ENCODE measurements around the gene NUDT22.

Gene NUDT22

DNA sequence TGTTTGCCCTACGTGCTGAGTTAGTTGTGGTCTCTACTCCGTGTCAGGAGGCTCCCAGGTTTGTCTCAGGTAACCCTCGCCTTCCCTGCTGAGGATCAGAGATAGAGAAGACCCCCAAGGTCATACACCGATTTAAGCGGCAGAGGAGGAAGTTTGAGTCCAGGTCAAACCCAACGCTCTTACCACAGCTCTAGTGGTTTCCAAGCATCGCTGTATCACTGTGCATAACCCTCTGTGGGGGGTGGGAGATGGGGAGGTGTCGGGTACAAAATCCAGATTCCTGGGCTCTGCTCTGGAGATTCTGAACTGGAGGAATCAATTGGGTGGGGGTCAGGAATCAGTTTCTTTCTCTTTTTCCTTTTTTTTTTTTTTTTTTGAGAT is 4.9 kb downstream of the NUDT22 start:
- Mint-ChIP-seq H3K4me1 (peaks cover 72% of the 10 kb centered on the region), H3K9me3 (no peaks in the 10 kb centered on the region), H3K4me3 (peak overlapping the region; percentile 91), H3K27me3 (no peaks in the 10 kb centered on the region), H3K36me3 (peaks cover 14% of the 10 kb centered on the region), H3K27ac (peak overlapping the region; percentile 91)
- no peak for ATAC-seq

DNA sequence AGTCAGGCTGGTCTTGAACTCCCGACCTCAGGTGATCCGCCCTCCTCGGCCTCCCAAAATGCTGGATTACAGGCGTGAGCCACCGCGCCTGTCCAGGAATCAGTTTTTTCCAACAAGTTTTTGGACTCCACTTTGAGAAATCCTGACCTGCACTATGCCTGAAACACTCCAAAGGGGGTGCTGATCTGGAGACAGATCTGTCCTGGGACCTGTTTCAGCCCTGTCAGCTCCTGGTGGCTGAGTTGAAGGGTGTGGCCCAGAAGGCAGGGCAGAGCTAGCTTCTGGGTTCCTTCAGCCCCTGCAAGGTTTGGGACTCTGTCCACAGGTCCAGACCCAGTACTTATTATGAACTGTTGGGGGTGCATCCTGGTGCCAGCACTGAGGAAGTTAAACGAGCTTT is 5.5 kb downstream of the NUDT22 start:
- Mint-ChIP-seq H3K9me3 (no peaks in the 10 kb centered on the region), H3K27me3 (no peaks in the 10 kb centered on the region), H3K36me3 (peaks cover 14% of the 10 kb centered on the region), H3K27ac (peak overlapping the region; percentile 91), H3K4me3 (peak overlapping the region; percentile 91), H3K4me1 (peaks cover 73% of the 10 kb centered on the region)
- ATAC-seq = no peak

GRCh38 chr11:64232182-64232966 is 6.3 kb downstream of the NUDT22 start:
- Mint-ChIP-seq H3K4me1 (peaks cover 74% of the 10 kb centered on the region), H3K27me3 (no peaks in the 10 kb centered on the region), H3K9me3 (no peaks in the 10 kb centered on the region), H3K36me3 (peaks cover 19% of the 10 kb centered on the region), H3K27ac (peak overlapping the region; percentile 91), H3K4me3 (peak overlapping the region; percentile 91)
- ATAC-seq = no peak

DNA sequence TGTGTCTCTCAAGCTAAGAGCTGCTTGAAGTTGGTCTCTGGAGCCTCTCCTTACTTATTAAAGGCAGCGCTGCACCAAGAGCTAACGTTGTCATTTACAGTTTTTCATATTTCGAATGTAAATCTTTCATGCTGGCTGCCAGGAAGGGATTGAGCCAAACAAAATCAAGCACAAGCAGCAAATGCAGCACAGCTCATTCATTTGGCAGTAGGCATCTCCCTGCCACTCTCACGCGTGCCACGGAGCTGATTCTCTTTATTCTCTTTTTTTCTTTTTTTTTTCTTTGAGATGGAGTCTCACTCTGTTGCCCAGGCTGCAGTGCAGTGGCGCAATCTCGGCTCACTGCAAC is 6.9 kb downstream of the NUDT22 start:
- peak overlapping the region; percentile 49 for H3K27ac Mint-ChIP-seq
- ATAC-seq = no peak
- H3K4me3 Mint-ChIP-seq = peak overlapping the region; percentile 76
- no peaks in the 10 kb centered on the region for H3K27me3 Mint-ChIP-seq
- H3K9me3 Mint-ChIP-seq = no peaks in the 10 kb centered on the region
- peaks cover 74% of the 10 kb centered on the region for H3K4me1 Mint-ChIP-seq
- peaks cover 21% of the 10 kb centered on the region for H3K36me3 Mint-ChIP-seq

- peak within 1 kb of the TSS; percentile 94 for H3K4me3 Mint-ChIP-seq
Observed at GRCh38 chr11:64233913-64234586, 8.0 kb downstream of the NUDT22 start, which contains the start of gene VEGFB. VEGFB (plus strand) TSS chr11:64234584; CDS start chr11:64234834, 250 bp downstream.

GRCh38 chr11:64234647-64235379 is 8.7 kb downstream of the NUDT22 start:
- no peaks in the 10 kb centered on the region for H3K9me3 Mint-ChIP-seq
- ATAC-seq = peak; percentile 71
- peaks cover 78% of the 10 kb centered on the region for H3K4me1 Mint-ChIP-seq
- peak overlapping the region; percentile 94 for H3K4me3 Mint-ChIP-seq
- H3K36me3 Mint-ChIP-seq = peaks cover 36% of the 10 kb centered on the region
- H3K27ac Mint-ChIP-seq = peak overlapping the region; percentile 99
- no peaks in the 10 kb centered on the region for H3K27me3 Mint-ChIP-seq

More at GRCh38 chr11:64233913-64234586, 8.0 kb downstream of the NUDT22 start, which contains the start of gene VEGFB:
- H3K4me1 Mint-ChIP-seq = peaks cover 78% of the 10 kb centered on the region
- H3K9me3 Mint-ChIP-seq = no peaks in the 10 kb centered on the region
- peak; percentile 74 for ATAC-seq
- peak within 1 kb of the TSS; percentile 99 for H3K27ac Mint-ChIP-seq
- H3K27me3 Mint-ChIP-seq = no peaks in the 10 kb centered on the region
- peaks cover 32% of the 10 kb centered on the region for H3K36me3 Mint-ChIP-seq

DNA sequence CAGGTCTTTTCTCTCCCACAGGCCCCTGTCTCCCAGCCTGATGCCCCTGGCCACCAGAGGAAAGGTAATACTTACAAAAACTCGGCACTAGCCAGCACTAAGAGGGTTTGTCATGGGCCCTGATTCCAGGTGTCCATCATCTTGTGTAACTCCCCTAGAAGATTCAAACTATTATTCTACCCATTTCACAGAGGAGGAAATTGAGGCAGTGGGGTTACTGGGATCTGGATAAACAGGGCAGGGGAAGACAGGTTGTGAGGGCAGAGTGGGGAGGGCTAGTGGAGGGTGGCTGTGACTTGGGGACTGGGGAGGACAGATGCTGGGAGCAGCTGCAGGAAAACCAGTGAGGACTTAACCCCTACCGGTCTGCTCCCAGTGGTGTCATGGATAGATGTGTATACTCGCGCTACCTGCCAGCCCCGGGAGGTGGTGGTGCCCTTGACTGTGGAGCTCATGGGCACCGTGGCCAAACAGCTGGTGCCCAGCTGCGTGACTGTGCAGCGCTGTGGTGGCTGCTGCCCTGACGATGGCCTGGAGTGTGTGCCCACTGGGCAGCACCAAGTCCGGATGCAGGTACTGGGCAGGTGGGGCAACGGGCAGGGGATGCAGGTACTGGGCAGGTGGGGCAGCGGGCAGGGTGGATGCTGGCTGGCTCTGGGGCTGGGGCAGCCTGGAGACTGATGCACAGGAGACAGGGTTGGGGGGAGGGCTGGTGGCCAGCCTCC is 9.5 kb downstream of the NUDT22 start:
- H3K27ac Mint-ChIP-seq = peak overlapping the region; percentile 99
- ATAC-seq = no peak

GRCh38 chr11:64237484-64237951 is 11.4 kb downstream of the NUDT22 start:
- Mint-ChIP-seq H3K4me3 (peak overlapping the region; percentile 66), H3K27me3 (no peaks in the 10 kb centered on the region), H3K4me1 (peaks cover 75% of the 10 kb centered on the region), H3K27ac (peak overlapping the region; percentile 99), H3K9me3 (no peaks in the 10 kb centered on the region), H3K36me3 (peaks cover 42% of the 10 kb centered on the region)
- no peak for ATAC-seq

More for the DNA sequence above, 9.5 kb downstream of the NUDT22 start:
- no peaks in the 10 kb centered on the region for H3K9me3 Mint-ChIP-seq
- H3K36me3 Mint-ChIP-seq = peaks cover 38% of the 10 kb centered on the region
- H3K27me3 Mint-ChIP-seq = no peaks in the 10 kb centered on the region
- peak overlapping the region; percentile 94 for H3K4me3 Mint-ChIP-seq
- peaks cover 81% of the 10 kb centered on the region for H3K4me1 Mint-ChIP-seq

DNA sequence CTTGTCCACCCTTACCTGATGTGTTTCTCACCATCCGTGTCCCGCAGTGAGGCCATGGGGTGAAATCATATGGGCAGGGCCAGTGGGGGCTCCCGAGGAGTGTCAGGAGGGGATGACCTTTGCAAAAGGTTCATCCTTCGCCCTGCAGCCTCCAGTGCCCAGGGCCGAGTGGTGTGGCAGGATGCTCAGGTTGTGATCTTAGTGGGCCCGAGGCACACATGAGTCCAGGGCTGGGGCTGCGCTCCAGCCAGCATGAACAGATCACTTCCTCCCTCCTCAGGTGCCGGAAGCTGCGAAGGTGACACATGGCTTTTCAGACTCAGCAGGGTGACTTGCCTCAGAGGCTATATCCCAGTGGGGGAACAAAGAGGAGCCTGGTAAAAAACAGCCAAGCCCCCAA is 12.0 kb downstream of the NUDT22 start:
- no peaks in the 10 kb centered on the region for H3K27me3 Mint-ChIP-seq
- H3K9me3 Mint-ChIP-seq = no peaks in the 10 kb centered on the region
- H3K27ac Mint-ChIP-seq = peak overlapping the region; percentile 99
- no peak for ATAC-seq
- H3K4me3 Mint-ChIP-seq = peak overlapping the region; percentile 71
- peaks cover 48% of the 10 kb centered on the region for H3K36me3 Mint-ChIP-seq
- peaks cover 75% of the 10 kb centered on the region for H3K4me1 Mint-ChIP-seq

- peaks cover 56% of the 10 kb centered on the region for H3K36me3 Mint-ChIP-seq
- no peaks in the 10 kb centered on the region for H3K27me3 Mint-ChIP-seq
- H3K4me1 Mint-ChIP-seq = peaks cover 75% of the 10 kb centered on the region
- peak overlapping the region; percentile 99 for H3K27ac Mint-ChIP-seq
- no peak overlapping the region for H3K4me3 Mint-ChIP-seq
- no peak for ATAC-seq
- no peaks in the 10 kb centered on the region for H3K9me3 Mint-ChIP-seq
Observed at GRCh38 chr11:64238999-64239398, 12.9 kb downstream of the NUDT22 start.

GRCh38 chr11:64239662-64240434 is 13.8 kb downstream of the NUDT22 start:
- Mint-ChIP-seq H3K4me3 (peak overlapping the region; percentile 86), H3K9me3 (no peaks in the 10 kb centered on the region), H3K27me3 (no peaks in the 10 kb centered on the region), H3K27ac (peak overlapping the region; percentile 99), H3K36me3 (peaks cover 56% of the 10 kb centered on the region), H3K4me1 (peaks cover 74% of the 10 kb centered on the region)
- peak; percentile 39 for ATAC-seq

DNA sequence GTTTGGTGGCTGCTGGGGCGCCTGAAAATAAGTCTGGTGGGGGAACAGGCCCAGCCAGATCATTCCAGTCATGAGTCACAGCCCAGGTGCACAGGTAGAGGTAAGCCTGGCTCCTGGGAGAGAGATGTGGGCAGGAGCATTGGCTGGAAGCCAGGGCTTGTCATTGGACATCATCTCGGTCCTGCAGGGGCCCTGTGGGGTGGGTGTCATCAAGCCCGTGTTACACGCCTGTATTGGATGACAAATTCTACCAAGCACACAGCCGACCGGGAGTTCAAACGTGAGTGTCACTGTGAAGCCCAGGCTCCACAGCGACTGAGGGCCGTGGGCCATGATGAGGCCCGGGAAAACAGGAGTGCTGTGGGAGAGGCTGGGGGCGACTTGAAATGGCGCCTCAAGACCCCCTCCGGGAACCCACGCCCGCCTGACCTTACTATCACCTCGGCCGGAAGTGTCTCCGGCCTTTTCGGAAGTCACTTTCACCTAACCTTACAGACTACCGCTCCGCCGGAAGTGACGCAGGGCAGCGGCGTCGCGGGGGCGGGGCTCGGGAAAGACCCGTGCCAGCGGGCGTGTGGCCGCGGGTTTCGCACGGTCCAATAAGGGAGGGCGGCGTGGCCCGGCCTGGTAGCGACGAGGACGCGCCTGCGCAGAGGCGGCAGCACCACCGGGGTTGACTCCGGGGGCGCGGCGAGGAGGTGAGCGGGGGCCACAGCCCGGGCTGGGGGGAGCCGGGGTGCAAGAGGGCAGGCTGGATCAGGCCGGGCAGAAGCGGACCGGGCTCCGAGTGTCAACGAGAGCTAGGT is 14.6 kb downstream of the NUDT22 start, which contains the start of gene FKBP2:
TSS of gene FKBP2 (plus strand) at position 661 of the 806 bp plus-strand sequence. CDS start 1,293 bp downstream, outside the sequence.
- Mint-ChIP-seq H3K4me1 (peaks cover 73% of the 10 kb centered on the region), H3K27me3 (no peaks in the 10 kb centered on the region), H3K36me3 (peaks cover 48% of the 10 kb centered on the region), H3K27ac (peak within 1 kb of the TSS; percentile 99), H3K9me3 (no peaks in the 10 kb centered on the region), H3K4me3 (peak within 1 kb of the TSS; percentile 86)
- peak; percentile 74 for ATAC-seq

GRCh38 chr11:64241241-64241490 is 15.1 kb downstream of the NUDT22 start:
- H3K27ac Mint-ChIP-seq = peak overlapping the region; percentile 99
- peak overlapping the region; percentile 86 for H3K4me3 Mint-ChIP-seq
- peaks cover 47% of the 10 kb centered on the region for H3K36me3 Mint-ChIP-seq
- no peaks in the 10 kb centered on the region for H3K27me3 Mint-ChIP-seq
- peaks cover 74% of the 10 kb centered on the region for H3K4me1 Mint-ChIP-seq
- peak; percentile 86 for ATAC-seq
- no peaks in the 10 kb centered on the region for H3K9me3 Mint-ChIP-seq

Data from stimulated activated memory B cell treated with anti-CD40 and anti-IgM and Interleukin-4, amounts not matched to agents 10 μg/mL and 1 μg/mL and 100 μg/mL, for 72 hours (primary cell).